GM23338 (cell line): ENCODE data around the gene XRN2. TPM values are rescaled to one million over a fixed set of nuclear protein-coding genes. Genes with fewer than 3 reads are reported as not detected.

Source experiments
- CREB1 ChIP-seq: fragments of 250-450 bp; sonication (Bioruptor Pico); IDR thresholded peaks from 2 replicates; pipeline ENCODE4 v1.5.0; 2020; ENCODE audit warnings: low read depth, mild to moderate bottlenecking, moderate library complexity
- EZH2 ChIP-seq: fragments of 200-600 bp; sonication (generic); IDR thresholded peaks from one replicate; pipeline ENCODE4 v1.8.0; 2017; ENCODE audit warnings: antibody characterized with exemption, mild to moderate bottlenecking, low read depth; ENCODE audit not compliant: unreplicated experiment
- EZH2phosphoT487 ChIP-seq: fragments of 200-600 bp; sonication (generic); IDR thresholded peaks from one replicate; pipeline ENCODE4 v1.8.1; 2018; ENCODE audit warnings: antibody characterized with exemption; ENCODE audit not compliant: unreplicated experiment
- JUNB ChIP-seq: IDR thresholded peaks from one replicate; pipeline ENCODE4 v1.6.1; 2016; ENCODE audit warnings: antibody characterized with exemption; ENCODE audit not compliant: unreplicated experiment
- NANOG ChIP-seq: IDR thresholded peaks from 2 replicates; pipeline ENCODE4 v1.6.1; 2016; ENCODE audit warnings: antibody characterized with exemption, borderline replicate concordance
- POLR2AphosphoS5 ChIP-seq: IDR thresholded peaks from 2 replicates; pipeline ENCODE4 v1.6.1; 2016; ENCODE audit warnings: antibody characterized with exemption, low read depth
- polyA plus RNA-seq: library from polyadenylated mRNA; unstranded; fragments of >200 nt; fragmentation: Nextera tagmentation; extraction: Ambion mirVana; gene quantifications from 2 replicates; pipeline ENCODE4 v1.2.1, GENCODE V29; 2016
- total RNA-seq: library from RNA; depleted of rRNA; stranded (reverse); fragments of >200 nt; shearing (Covaris generic); gene quantifications from 2 replicates; pipeline ENCODE4 v1.2.3, GENCODE V29; 2014
- TF ChIP-seq, protein P1 (sequence below): fragments of 250-450 bp; sonication (Bioruptor Pico); IDR thresholded peaks from 2 replicates; pipeline ENCODE4 v1.5.0; 2020; ENCODE audit warnings: mild to moderate bottlenecking, moderate library complexity
- TF ChIP-seq, protein P2 (sequence below): IDR thresholded peaks from 2 replicates; pipeline ENCODE4 v1.6.1; 2016; ENCODE audit warnings: antibody characterized with exemption

XRN2 gene
- total and polyA plus RNA-seq, 2 experiments from 2014 or later = 113 to 150 TPM

DNA sequence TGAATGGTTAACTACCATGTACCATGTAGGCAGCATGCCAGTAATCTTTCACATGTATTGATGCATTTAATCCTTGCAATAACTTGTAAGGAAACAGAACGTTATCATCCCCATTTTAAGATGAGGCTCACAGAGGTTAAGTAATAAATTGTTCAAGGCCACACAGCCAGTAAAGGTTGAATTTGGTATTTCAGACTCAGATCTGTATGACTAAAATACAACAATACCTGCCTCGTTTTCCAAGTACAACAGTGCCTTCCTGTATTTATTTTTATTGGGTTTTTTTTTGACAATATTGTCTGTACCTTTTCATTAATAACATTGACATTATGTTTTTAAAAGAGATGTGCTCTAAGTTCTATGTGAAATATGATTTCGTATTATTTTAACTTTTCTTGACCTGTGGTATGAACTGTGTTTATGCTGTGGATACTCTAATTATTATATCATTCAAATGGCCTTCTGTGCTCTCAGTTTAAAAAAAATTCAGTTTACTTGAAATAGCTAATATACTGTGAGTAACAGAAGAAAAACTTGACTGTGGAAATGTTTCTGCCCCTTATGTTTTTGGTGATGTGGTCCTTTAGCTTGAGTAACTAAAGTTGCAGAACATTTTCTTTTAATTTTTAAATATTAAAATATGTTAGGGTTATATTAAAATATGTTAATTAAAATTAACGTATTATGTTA is 39.7 kb downstream of the XRN2 start (continued):
- TF ChIP-seq, protein P1, sequence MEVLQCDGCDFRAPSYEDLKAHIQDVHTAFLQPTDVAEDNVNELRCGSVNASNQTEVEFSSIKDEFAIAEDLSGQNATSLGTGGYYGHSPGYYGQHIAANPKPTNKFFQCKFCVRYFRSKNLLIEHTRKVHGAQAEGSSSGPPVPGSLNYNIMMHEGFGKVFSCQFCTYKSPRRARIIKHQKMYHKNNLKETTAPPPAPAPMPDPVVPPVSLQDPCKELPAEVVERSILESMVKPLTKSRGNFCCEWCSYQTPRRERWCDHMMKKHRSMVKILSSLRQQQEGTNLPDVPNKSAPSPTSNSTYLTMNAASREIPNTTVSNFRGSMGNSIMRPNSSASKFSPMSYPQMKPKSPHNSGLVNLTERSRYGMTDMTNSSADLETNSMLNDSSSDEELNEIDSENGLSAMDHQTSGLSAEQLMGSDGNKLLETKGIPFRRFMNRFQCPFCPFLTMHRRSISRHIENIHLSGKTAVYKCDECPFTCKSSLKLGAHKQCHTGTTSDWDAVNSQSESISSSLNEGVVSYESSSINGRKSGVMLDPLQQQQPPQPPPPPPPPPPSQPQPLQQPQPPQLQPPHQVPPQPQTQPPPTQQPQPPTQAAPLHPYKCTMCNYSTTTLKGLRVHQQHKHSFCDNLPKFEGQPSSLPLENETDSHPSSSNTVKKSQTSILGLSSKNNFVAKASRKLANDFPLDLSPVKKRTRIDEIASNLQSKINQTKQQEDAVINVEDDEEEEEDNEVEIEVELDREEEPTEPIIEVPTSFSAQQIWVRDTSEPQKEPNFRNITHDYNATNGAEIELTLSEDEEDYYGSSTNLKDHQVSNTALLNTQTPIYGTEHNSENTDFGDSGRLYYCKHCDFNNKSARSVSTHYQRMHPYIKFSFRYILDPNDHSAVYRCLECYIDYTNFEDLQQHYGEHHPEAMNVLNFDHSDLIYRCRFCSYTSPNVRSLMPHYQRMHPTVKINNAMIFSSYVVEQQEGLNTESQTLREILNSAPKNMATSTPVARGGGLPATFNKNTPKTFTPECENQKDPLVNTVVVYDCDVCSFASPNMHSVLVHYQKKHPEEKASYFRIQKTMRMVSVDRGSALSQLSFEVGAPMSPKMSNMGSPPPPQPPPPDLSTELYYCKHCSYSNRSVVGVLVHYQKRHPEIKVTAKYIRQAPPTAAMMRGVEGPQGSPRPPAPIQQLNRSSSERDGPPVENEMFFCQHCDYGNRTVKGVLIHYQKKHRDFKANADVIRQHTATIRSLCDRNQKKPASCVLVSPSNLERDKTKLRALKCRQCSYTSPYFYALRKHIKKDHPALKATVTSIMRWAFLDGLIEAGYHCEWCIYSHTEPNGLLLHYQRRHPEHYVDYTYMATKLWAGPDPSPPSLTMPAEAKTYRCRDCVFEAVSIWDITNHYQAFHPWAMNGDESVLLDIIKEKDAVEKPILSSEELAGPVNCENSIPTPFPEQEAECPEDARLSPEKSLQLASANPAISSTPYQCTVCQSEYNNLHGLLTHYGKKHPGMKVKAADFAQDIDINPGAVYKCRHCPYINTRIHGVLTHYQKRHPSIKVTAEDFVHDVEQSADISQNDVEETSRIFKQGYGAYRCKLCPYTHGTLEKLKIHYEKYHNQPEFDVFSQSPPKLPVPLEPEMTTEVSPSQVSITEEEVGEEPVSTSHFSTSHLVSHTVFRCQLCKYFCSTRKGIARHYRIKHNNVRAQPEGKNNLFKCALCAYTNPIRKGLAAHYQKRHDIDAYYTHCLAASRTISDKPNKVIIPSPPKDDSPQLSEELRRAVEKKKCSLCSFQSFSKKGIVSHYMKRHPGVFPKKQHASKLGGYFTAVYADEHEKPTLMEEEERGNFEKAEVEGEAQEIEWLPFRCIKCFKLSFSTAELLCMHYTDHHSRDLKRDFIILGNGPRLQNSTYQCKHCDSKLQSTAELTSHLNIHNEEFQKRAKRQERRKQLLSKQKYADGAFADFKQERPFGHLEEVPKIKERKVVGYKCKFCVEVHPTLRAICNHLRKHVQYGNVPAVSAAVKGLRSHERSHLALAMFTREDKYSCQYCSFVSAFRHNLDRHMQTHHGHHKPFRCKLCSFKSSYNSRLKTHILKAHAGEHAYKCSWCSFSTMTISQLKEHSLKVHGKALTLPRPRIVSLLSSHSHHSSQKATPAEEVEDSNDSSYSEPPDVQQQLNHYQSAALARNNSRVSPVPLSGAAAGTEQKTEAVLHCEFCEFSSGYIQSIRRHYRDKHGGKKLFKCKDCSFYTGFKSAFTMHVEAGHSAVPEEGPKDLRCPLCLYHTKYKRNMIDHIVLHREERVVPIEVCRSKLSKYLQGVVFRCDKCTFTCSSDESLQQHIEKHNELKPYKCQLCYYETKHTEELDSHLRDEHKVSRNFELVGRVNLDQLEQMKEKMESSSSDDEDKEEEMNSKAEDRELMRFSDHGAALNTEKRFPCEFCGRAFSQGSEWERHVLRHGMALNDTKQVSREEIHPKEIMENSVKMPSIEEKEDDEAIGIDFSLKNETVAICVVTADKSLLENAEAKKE (CRISPR knock-in tag) = no peak
- no peak for TF ChIP-seq EZH2
- TF ChIP-seq EZH2phosphoT487 = no peak
- no peak for TF ChIP-seq CREB1 (CRISPR knock-in tag)
- no peak for TF ChIP-seq POLR2AphosphoS5
- no peak for TF ChIP-seq NANOG
- no peak for TF ChIP-seq JUNB
- TF ChIP-seq, protein P2, sequence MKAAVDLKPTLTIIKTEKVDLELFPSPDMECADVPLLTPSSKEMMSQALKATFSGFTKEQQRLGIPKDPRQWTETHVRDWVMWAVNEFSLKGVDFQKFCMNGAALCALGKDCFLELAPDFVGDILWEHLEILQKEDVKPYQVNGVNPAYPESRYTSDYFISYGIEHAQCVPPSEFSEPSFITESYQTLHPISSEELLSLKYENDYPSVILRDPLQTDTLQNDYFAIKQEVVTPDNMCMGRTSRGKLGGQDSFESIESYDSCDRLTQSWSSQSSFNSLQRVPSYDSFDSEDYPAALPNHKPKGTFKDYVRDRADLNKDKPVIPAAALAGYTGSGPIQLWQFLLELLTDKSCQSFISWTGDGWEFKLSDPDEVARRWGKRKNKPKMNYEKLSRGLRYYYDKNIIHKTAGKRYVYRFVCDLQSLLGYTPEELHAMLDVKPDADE = no peak
